ENCODE results near the gene CCDC47.

The CCDC47 gene

GRCh38 chr17:63716426-63716825, 57.0 kb downstream of the CCDC47 start:
- TF ChIP-seq CTCF (IDR thresholded peaks at IDR 0.05; ENCODE audit: low read depth, low read length) = no peak
- no peak overlapping the region for H3K4me3 ChIP-seq (replicated peaks in 1 of 2; ENCODE audit: low read depth in 2 of 2, low read length in 2 of 2)
- DNase-seq (ENCODE audit: low read depth in 2 of 2) = no peak

GRCh38 chr17:63714550-63715277, 58.7 kb downstream of the CCDC47 start:
- DNase-seq (ENCODE audit: low read depth in 2 of 2) = peak; percentile 40 to 62
- no peak overlapping the region for H3K4me3 ChIP-seq (replicated peaks in 1 of 2; ENCODE audit: low read depth in 2 of 2, low read length in 2 of 2)
- TF ChIP-seq CTCF (IDR thresholded peaks at IDR 0.05; ENCODE audit: low read depth, low read length) = no peak

GRCh38 chr17:63709110-63709509, 64.3 kb downstream of the CCDC47 start:
- TF ChIP-seq CTCF (IDR thresholded peaks at IDR 0.05; ENCODE audit: low read depth, low read length) = no peak
- no peak for DNase-seq (ENCODE audit: low read depth in 2 of 2)
- no peak overlapping the region for H3K4me3 ChIP-seq (replicated peaks in 1 of 2; ENCODE audit: low read depth in 2 of 2, low read length in 2 of 2)

- no peak for DNase-seq (ENCODE audit: low read depth in 2 of 2)
- TF ChIP-seq CTCF (IDR thresholded peaks at IDR 0.05; ENCODE audit: low read depth, low read length) = no peak
- H3K4me3 ChIP-seq (replicated peaks in 1 of 2; ENCODE audit: low read depth in 2 of 2, low read length in 2 of 2) = no peak overlapping the region
Measured at GRCh38 chr17:63707151-63707550, 66.2 kb downstream of the CCDC47 start.

GRCh38 chr17:63706336-63707082, 66.9 kb downstream of the CCDC47 start:
- no peak overlapping the region for H3K4me3 ChIP-seq (replicated peaks in 1 of 2; ENCODE audit: low read depth in 2 of 2, low read length in 2 of 2)
- TF ChIP-seq CTCF (IDR thresholded peaks at IDR 0.05; ENCODE audit: low read depth, low read length) = no peak
- DNase-seq (ENCODE audit: low read depth in 2 of 2) = no peak

- no peak overlapping the region for H3K4me3 ChIP-seq (replicated peaks in 1 of 2; ENCODE audit: low read depth in 2 of 2, low read length in 2 of 2)
Measured at GRCh38 chr17:63705657-63706056, 67.7 kb downstream of the CCDC47 start.

More at GRCh38 chr17:63705657-63706056, 67.7 kb downstream of the CCDC47 start:
- no peak for DNase-seq (ENCODE audit: low read depth in 2 of 2)
- TF ChIP-seq CTCF (IDR thresholded peaks at IDR 0.05; ENCODE audit: low read depth, low read length) = no peak

All from cardiac fibroblast (primary cell).